ENCODE data around the gene ZDHHC19.
"Not testable (repeated sequence)": the region's sequence is repeated elsewhere in the genome, so short reads cannot be mapped to it uniquely, and the experiment has no call there.

The ZDHHC19 gene

DNA sequence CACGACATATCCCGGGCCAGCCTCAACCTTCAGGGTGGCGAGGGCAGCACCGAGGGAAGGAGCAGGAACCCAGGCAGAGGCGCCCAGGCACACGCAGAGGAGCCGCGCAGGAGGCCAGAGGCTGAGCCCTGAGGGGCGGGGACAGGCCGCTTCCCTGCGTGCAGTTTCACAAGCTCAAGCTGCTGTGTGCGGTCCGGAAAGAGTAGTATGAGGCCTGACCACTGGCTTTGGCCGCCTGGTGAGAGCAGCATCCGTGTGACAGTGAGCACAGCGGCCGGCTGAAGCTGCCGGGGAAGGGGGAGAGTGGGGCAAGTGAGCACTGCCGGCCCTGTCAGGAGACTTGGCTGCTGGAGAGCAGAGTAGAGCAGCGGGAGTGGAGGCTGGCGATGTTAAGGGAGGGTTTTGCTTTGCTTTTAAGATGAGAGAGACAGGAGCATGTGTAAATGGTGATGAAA lies 8.7 kb downstream of the ZDHHC19 start:
- no peak for DNase-seq (ENCODE audit: low spot score)

DNA sequence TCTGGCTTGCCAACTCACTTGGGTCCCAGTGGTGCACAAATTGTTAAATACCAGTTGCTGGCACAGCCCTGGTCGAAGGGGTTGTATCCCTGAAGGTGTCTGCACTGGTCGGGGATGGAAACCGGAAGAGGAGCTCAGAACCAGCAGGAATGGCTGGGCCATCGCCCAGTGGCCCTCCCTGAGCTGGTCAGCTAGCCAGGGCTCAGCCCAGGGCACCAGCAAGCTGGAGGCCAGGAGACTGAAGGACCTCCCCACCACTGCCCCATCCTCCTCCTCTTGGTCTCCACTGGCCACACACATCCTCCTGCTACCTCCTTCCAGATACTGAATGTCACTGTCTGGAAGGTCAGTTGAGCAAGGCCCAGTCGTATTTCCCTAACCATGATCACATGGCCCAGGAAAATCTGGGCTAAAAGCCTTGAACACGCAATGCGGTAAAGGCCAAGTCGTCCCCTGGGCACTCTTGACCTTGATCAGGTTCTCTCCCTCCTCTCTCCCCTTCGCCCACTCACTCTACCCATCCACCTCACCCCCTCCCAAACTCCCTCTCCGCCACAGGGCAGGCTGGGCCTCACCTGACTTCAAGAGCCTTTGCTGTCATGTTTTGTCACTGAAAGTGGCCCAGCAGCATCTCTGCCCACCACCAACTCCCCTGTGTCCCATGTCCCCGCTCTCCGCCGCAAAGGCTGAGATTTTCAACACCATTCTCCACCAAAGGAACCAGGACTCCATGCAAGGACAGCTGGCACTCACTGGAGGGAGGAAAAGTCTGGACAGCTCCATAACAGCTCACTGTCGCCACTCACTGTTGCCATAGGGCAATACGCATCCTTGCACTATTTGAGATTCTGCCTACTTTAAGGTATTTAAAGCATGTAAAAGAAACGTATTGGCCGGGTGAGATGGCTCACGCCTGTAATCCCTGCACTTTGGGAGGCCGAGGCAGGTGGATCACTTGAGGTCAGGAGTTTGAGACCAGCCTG lies 12.1 kb downstream of the ZDHHC19 start:
- DNase-seq (ENCODE audit: low spot score), result no peak

- DNase-seq (ENCODE audit: low spot score), result no peak
Observed at GRCh38 chr3:196198081-196198675, 13.0 kb downstream of the ZDHHC19 start.

DNA sequence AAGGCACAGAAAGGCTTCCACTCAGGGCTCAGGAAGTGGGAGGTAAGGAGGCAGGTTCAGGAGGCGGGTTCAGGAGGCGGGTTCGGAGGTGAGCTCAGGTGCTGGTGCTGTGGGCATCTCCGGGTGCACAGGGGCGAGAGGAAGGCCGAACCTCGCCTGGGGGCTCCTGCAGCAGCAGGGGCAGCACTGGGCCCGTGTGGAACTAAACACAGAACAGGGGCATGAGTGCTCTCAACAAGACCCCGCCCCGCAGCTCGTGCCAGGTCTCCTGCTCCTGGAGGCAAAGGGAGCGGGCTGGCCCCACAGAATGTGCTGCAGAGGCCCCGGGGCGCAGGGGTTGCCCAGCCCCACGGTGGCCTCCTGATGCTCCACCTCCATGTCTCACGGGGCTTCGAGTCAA lies 13.7 kb downstream of the ZDHHC19 start:
- DNase-seq (ENCODE audit: low spot score), result no peak

DNA sequence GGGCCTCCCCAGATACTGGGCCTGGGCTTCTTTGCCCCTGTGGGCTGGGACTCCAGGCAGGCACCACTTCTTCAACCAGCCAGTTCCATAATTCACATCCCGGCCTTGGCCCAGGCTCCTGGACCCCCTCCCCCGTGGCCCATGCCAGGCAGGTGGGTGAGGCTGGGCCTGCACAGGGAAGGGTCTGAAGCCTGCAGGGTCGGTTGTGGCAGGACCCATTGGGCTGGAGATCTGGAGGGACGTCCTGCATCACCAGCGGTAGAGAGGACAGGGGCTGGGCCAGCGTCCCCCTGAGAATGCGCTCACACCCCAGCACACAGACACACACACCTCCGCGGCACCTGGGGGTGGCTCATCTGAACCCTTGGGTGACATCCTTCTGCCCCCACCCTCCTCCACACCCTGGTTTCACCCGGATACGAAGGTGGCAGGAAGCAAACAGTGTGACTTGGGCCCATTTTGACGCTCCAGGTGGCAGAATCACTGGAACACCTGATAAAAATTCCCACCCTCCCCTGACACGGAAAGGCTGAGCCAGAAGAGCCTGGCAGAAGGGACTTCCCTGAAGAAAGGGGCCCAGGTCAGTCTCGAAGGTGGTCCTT lies 15.4 kb downstream of the ZDHHC19 start:
- no peak for DNase-seq (ENCODE audit: low spot score)

DNA sequence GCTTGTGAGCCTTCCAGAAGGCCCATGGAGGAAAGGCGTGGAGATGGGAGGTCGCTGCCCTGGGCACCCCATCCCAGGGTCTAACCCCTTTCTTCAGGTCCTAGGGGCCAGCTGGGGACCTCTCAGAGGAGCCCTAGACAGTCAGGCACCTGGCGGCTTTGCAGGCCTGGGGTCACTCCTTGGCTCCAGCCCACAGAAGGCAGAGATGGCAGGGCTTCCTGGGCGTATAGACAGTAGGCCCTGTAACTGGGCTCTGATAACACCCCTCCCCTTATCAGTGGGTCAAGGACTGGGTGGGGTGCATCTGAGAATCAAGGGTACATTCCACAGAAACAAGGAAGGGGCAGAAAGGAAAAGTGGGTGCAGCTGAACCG lies 16.7 kb downstream of the ZDHHC19 start:
- DNase-seq (ENCODE audit: low spot score), result no peak

DNA sequence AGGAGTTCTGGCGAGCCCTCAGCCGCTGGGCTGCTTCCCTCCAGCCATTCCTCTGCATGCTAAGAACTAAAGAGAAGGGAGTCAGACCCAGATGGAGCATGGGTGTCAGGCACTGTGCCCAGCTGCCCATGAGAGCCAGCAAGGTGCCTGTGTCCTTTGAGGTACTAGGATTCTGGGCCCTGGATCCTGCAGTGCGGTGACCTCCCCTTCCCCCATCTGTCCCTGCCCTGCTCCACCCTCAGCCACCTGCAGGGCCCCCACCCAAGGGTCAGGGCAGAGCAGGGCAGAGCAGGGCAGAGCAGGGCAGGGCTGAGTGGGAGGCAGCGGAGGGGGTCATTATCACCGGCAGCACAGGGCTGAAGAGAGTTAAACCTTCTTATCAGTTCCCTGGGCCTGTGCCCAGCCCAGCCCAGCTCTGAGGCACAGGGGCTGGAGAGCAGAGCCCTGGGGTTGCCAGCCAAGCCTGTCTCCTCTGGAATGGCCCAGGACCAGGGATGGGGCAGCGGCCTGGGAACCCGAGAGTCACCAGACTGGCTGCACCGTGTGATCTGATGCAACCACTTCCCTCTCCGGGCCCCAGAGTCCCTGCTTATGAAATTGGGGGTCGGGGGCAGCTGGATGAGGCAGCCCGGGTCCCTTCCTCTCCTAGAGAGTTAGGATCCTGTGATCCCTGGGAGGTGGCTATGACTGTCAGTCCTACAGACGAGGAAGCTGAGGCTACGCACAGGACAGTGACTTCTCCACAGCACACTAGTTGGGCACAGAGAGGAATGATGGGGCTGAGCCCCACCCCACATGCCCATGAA lies 17.3 kb downstream of the ZDHHC19 start:
- DNase-seq (ENCODE audit: low spot score), result no peak

DNA sequence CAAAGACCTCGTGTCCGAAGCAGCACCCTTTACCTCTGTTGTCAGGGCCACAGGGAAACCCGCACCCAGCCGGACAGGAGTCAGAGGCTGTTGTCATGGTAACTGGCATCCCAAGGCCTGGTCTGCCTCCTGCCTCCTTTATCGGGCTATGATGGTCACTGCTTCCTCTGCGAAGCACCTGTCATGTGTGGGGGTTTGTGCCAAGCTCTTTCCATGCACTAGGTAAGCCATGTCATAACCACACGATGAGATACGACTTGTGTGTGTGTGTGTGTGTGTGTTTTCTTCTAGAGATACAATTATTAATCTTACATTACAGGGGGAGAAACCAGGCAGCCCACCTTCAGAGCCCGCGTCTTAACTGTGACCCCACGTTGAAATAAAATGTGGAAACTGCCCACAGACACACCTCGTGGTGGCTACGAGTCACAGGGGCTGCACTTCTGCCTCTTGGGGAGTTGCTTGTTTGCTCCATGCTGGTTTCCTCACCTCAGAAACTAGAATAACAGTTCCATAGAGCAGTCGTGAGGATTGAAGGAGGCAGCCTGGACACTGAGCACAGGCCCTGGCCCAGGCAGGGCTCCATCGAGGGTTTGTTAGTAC lies 18.0 kb downstream of the ZDHHC19 start:
- no peak for DNase-seq (ENCODE audit: low spot score)

DNA sequence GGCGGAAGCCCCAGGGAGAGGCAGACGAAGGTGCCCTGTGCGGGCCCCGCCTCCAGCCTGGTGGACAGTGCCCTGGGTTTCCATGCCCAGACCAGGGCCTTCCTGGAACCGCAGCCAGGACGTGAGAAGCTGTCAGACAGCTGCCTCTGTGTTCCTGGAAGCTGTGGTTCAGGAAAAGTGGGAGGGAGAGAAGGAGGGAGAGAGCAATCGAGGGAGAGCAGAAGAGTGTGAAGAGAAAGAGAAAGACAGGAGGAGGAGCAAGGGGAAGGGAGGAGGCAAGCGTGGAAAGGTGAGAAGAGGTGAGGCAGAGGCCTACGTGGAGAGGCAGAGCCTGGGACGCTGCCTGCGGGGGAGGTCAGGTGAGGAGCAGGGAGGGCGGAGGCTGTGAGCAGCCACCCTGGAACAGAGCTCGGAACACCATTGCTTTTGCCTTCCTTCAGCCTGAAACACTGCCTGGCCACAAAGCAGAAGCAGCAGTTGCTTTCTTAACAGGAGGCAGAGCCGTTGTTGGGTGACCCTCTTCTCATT lies 18.6 kb downstream of the ZDHHC19 start:
- no peak for DNase-seq (ENCODE audit: low spot score)

DNA sequence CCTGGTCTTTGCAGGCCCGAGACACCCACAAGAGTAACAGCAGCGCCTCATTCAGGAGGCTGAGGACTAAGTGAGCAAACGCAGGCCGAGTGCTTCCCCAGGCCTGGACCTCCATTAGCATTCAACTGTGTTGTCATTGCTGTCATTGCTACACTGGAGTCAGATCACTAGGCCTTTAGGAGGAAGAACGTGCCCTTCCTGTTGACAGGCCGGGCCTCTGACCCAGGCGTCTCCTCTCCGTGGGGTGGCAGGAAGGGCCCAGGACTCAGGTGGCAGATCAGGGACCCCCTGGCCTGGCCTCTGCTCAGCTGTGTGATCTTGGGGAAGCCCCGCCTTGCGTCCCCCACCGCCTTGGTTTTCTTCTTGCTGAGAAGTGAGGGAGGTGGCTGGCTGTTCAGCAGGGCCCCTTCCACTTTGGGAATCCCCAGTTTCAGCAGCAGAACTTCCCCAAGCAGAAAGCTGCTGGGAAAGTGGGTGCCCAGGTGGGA lies 19.1 kb downstream of the ZDHHC19 start:
- no peak for DNase-seq (ENCODE audit: low spot score)

- DNase-seq (ENCODE audit: low spot score), result no peak
Observed at GRCh38 chr3:196189566-196190347, 21.4 kb downstream of the ZDHHC19 start.

- peak; percentile 9 for DNase-seq (ENCODE audit: low spot score)
Observed at GRCh38 chr3:196186651-196187573, 24.3 kb downstream of the ZDHHC19 start.

DNA sequence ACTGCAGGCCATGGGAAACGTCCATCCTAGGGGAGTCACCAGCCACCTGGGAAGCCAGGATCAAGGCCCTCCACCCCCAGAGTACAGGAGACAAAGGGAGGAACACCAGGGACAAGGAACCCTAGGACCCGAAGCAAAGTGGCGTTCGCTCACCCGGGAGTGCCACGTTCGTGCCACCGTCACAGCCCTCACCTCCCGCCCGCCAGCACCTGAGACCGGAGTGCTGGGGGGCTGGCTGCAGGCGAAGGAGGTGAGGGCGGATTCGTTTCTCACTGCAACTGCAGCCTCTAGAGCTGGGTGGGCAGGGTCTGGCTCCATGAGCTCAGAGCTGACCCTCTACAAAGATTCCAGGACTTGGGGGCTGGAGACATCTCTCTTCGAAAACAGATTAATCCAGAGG lies 26.3 kb downstream of the ZDHHC19 start:
- no peak for DNase-seq (ENCODE audit: low spot score)

- DNase-seq (ENCODE audit: low spot score), result not testable (repeated sequence)
Observed at GRCh38 chr3:196184169-196184432, 27.1 kb downstream of the ZDHHC19 start.

- DNase-seq (ENCODE audit: low spot score), result no peak
Observed at GRCh38 chr3:196181127-196181546, 30.1 kb downstream of the ZDHHC19 start.

GRCh38 chr3:196180346-196180745 lies 30.9 kb downstream of the ZDHHC19 start:
- no peak for DNase-seq (ENCODE audit: low spot score)

DNA sequence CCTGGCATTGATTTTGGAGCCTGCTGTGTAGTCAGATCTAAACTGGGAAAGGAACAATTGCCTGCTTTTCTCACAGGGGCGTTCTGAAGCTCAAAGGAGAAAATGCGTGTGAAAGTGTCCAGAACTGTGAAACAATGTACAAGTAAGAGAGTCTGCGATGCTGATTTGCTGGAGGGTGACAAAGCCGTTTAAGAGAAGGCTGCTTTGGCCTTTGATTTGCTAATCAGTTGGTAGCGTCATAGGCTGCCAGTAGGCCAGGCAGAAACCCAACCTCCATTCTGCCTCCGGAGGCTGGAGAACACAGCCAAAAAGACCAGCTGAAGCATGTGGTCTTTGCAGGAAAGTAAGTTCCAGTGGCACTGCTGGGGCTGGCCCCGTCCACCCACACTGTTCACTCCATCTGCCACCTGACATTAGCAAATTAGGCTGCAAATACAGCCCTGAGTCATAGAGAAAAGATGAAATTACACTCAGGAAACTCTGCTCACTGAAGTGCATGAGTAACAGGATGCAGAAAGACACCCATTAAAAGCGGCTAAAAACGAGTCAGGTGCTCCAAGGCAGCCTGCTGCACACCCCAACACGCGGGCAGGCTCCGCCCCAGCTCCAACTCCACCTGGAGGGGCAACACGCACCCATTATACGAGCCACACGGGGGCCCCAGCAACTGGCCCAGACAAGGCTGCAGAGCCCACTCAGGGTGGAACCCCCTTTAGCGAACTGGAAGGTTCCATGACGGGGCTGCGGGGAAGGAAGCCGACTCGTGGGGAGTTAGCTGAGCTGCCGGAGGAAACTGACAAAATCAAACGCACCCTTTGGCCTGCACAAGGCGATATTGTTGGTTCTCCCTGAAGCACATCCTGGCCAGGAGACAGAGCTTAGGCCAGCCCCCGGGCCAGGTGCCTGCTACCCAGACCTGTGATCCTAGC lies 31.6 kb downstream of the ZDHHC19 start:
- peak; percentile 62 for DNase-seq (ENCODE audit: low spot score)

DNA sequence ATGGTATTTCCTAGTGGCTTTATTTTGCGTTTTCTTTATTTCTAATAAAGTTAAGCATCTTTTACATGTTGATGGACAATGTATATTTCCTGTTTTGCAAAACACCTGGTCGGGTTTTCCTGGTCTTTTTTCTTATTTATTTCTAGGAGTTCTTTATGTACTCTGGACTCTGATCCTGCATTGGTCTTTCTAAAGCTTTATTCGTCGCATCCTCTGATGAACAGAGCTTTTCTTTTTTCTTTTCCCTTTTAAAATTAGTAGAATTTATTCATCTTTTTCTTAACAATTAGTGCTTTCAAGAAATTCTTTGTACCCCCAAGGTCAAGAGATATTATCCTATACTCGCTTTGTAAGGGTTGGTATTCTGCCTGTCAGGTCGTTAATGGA lies 32.2 kb downstream of the ZDHHC19 start:
- no peak for DNase-seq (ENCODE audit: low spot score)

GRCh38 chr3:196177967-196178366 lies 33.2 kb downstream of the ZDHHC19 start:
- no peak for DNase-seq (ENCODE audit: low spot score)

Data from kidney tubule cell (primary cell).